Sigmoid colon (tissue), 7 donors: Measurements from ENCODE around the gene SNX3. TPM values are rescaled to one million over a fixed set of nuclear protein-coding genes. Genes with fewer than 3 reads are reported as not detected.

ENCODE experiments used
- DNase-seq: peaks from one replicate; pipeline ENCODE4 v3.0.0-alpha.2; 2019
- H3K27ac ChIP-seq, 4 donors: fragments of 200-600 bp; sonication (generic); one replicate each; pipeline ENCODE4 v1.5.1; 2016 to 2019; ENCODE audit warnings: mild to moderate bottlenecking in 1 of 4
- H3K27me3 ChIP-seq, 3 donors: fragments of 200-600 bp; sonication (generic); one replicate each; pipeline ENCODE4 v1.5.1; 2019; ENCODE audit warnings: mild to moderate bottlenecking in 1 of 3
- H3K36me3 ChIP-seq, 4 donors: fragments of 200-600 bp; sonication (generic); one replicate each; pipeline ENCODE4 v1.5.1; 2016 to 2019
- H3K4me1 ChIP-seq, 4 donors: fragments of 200-600 bp; sonication (generic); one replicate each; pipeline ENCODE4 v1.5.1; 2017 to 2019
- H3K4me3 ChIP-seq, 4 donors: fragments of 200-600 bp; sonication (generic); one replicate each; pipeline ENCODE4 v1.5.1; 2017 to 2019; ENCODE audit warnings: mild to moderate bottlenecking in 2 of 4, moderate library complexity in 1 of 4
- H3K9me3 ChIP-seq, 4 donors: fragments of 200-600 bp in 3 of 4; sonication (generic) in 3 of 4; one replicate each; pipeline versions ENCODE4 v1.5.1 to v1.6.1; 2013 to 2019
- EP300 ChIP-seq, 4 donors: sonication (generic); formaldehyde crosslinking; IDR thresholded peaks; one replicate each; pipeline ENCODE4 v1.6.1; 2017; ENCODE audit warnings: antibody characterized with exemption in 4 of 4
- POLR2A ChIP-seq, 2 donors: fragments of 450-650 bp; IDR thresholded peaks; one replicate each; pipeline ENCODE4 v1.6.1; 2016; ENCODE audit warnings: antibody characterized with exemption in 2 of 2, mild to moderate bottlenecking in 2 of 2, moderate library complexity in 2 of 2
- POLR2AphosphoS5 ChIP-seq, 4 donors: sonication (generic); formaldehyde crosslinking; IDR thresholded peaks; one replicate each; pipeline ENCODE4 v1.6.1; 2017; ENCODE audit warnings: antibody characterized with exemption in 4 of 4
- WGBS, 2 donors: extraction: QIAGEN DNeasy Blood & Tissue Kit; methylation state at CpG; one replicate each; pipeline ENCODE4 v1.1.7; 2013; 5-methylcytosine and 5-hydroxymethylcytosine counted together
- intact Hi-C: fragments of 100-400 bp; cut with DNase I; formaldehyde crosslinking; loops from one replicate; pipeline ENCODE4 v1.15.1; 2023
- polyA plus RNA-seq, 3 donors: library from polyadenylated mRNA; stranded (reverse); fragments of 200-250 nt; gene quantifications; one replicate each; pipeline ENCODE4 v1.2.3, GENCODE V29; 2013
- total RNA-seq, 4 donors: library from RNA; depleted of rRNA; stranded (reverse); fragments of >200 nt; gene quantifications; one replicate each; pipeline ENCODE4 v1.1.0, GENCODE V29; 2016
- TF ChIP-seq, protein P1 (sequence below), 4 experiments: fragments of 450-650 bp in 3 of 4; fragments of 200-600 bp in 1 of 4; IDR thresholded peaks; one replicate each; pipeline ENCODE4 v1.5.1; 2016 to 2019; ENCODE audit warnings: antibody characterized with exemption in 4 of 4, mild to moderate bottlenecking in 3 of 4, moderate library complexity in 2 of 4
- donor health status: healthy with polysubstance abuse.
- donor health status: Bipolar disorder and iron deficiency.
- donor health status: healthy.

SNX3 gene
- total and polyA plus RNA-seq, 7 donors: 135 to 242 (median 220) TPM

- DNase-seq: no peak
- WGBS, 2 donors: 82 to 86% methylated on average over 4 of the region's 4 CpGs
- no peaks in the 10 kb centered on the region for H3K27me3 ChIP-seq
- intact Hi-C loops: no loop called here
- H3K9me3 ChIP-seq: no peaks in the 10 kb centered on the region
- TF ChIP-seq POLR2A (IDR thresholded peaks at IDR 0.05) (no peak), POLR2AphosphoS5 (IDR thresholded peaks at IDR 0.05) (no peak), EP300 (IDR thresholded peaks at IDR 0.05) (no peak)
- TF ChIP-seq, protein P1, sequence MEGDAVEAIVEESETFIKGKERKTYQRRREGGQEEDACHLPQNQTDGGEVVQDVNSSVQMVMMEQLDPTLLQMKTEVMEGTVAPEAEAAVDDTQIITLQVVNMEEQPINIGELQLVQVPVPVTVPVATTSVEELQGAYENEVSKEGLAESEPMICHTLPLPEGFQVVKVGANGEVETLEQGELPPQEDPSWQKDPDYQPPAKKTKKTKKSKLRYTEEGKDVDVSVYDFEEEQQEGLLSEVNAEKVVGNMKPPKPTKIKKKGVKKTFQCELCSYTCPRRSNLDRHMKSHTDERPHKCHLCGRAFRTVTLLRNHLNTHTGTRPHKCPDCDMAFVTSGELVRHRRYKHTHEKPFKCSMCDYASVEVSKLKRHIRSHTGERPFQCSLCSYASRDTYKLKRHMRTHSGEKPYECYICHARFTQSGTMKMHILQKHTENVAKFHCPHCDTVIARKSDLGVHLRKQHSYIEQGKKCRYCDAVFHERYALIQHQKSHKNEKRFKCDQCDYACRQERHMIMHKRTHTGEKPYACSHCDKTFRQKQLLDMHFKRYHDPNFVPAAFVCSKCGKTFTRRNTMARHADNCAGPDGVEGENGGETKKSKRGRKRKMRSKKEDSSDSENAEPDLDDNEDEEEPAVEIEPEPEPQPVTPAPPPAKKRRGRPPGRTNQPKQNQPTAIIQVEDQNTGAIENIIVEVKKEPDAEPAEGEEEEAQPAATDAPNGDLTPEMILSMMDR (IDR thresholded peaks at IDR 0.05): no peak
- H3K27ac ChIP-seq: no peak overlapping the region
- no peak overlapping the region for H3K4me3 ChIP-seq
- H3K36me3 ChIP-seq: no peaks in the 10 kb centered on the region
- peaks cover 0 to 9% (median 7%) of the 10 kb centered on the region in 4 donors for H3K4me1 ChIP-seq
These were observed 30.3 kb upstream of the SNX3 start for GRCh38 chr6:108291091-108291490.

- no peaks in the 10 kb centered on the region for H3K36me3 ChIP-seq
- no peak for DNase-seq
- TF ChIP-seq EP300 (IDR thresholded peaks at IDR 0.05) (no peak), POLR2AphosphoS5 (IDR thresholded peaks at IDR 0.05) (no peak), POLR2A (IDR thresholded peaks at IDR 0.05) (no peak)
- TF ChIP-seq, protein P1 (IDR thresholded peaks at IDR 0.05): no peak
- no peak overlapping the region for H3K4me3 ChIP-seq
- H3K9me3 ChIP-seq: no peaks in the 10 kb centered on the region
- H3K4me1 ChIP-seq: no peaks in the 10 kb centered on the region
- intact Hi-C loops: no loop called here
- no peak overlapping the region for H3K27ac ChIP-seq
- H3K27me3 ChIP-seq: no peaks in the 10 kb centered on the region
These were observed 27.9 kb upstream of the SNX3 start for GRCh38 chr6:108288742-108289141.

GRCh38 chr6:108287373-108287772 is 26.5 kb upstream of the SNX3 start:
- WGBS, 2 donors: 77 to 83% methylated on average over 3 of the region's 3 CpGs
- H3K27me3 ChIP-seq: no peaks in the 10 kb centered on the region
- intact Hi-C loops: no loop called here
- H3K36me3 ChIP-seq: no peaks in the 10 kb centered on the region
- no peak for DNase-seq
- H3K9me3 ChIP-seq: no peaks in the 10 kb centered on the region
- no peak overlapping the region for H3K27ac ChIP-seq
- H3K4me1 ChIP-seq: no peaks in the 10 kb centered on the region
- TF ChIP-seq POLR2AphosphoS5 (IDR thresholded peaks at IDR 0.05) (no peak), EP300 (IDR thresholded peaks at IDR 0.05) (no peak), POLR2A (IDR thresholded peaks at IDR 0.05) (no peak)
- TF ChIP-seq, protein P1 (IDR thresholded peaks at IDR 0.05): no peak
- H3K4me3 ChIP-seq: no peak overlapping the region

DNA sequence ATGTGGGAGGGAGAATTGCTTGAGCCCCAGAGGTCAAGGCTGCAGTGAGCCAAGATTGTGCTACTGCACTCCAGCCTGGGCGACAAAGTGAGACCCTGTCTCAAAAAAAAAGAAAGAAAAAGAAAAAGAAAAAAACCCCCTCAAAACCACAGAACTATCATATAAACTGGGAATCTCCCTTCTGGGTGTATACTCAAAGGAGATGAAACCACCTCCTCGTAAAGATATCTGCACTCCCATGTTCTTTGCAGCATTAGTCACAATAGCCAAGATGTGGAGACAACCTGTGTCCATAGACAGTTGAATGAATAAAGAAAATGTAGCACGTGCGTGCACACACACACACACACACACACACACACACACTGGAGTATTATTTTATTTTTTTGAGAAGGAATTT is 25.5 kb upstream of the SNX3 start:
- DNase-seq: no peak
- Histone ChIP-seq H3K27ac (no peak overlapping the region), H3K4me3 (no peak overlapping the region), H3K36me3 (no peaks in the 10 kb centered on the region), H3K27me3 (no peaks in the 10 kb centered on the region), H3K4me1 (no peaks in the 10 kb centered on the region), H3K9me3 (no peaks in the 10 kb centered on the region)
- WGBS, 2 donors: 76 to 83% methylated on average over 4 of the region's 4 CpGs
- intact Hi-C loops: no loop called here
- TF ChIP-seq POLR2A (IDR thresholded peaks at IDR 0.05) (no peak), EP300 (IDR thresholded peaks at IDR 0.05) (no peak), POLR2AphosphoS5 (IDR thresholded peaks at IDR 0.05) (no peak)
- TF ChIP-seq, protein P1 (IDR thresholded peaks at IDR 0.05): no peak

- no peak overlapping the region for H3K27ac ChIP-seq
- H3K36me3 ChIP-seq: no peaks in the 10 kb centered on the region
- no peak for DNase-seq
- no peak for TF ChIP-seq POLR2A (IDR thresholded peaks at IDR 0.05)
- TF ChIP-seq, protein P1 (IDR thresholded peaks at IDR 0.05): no peak
- no peak for TF ChIP-seq EP300 (IDR thresholded peaks at IDR 0.05)
- TF ChIP-seq POLR2AphosphoS5 (IDR thresholded peaks at IDR 0.05): no peak
- intact Hi-C loops: no loop called here
- H3K9me3 ChIP-seq: no peaks in the 10 kb centered on the region
- H3K27me3 ChIP-seq: no peaks in the 10 kb centered on the region
- no peaks in the 10 kb centered on the region for H3K4me1 ChIP-seq
- H3K4me3 ChIP-seq: no peak overlapping the region
These were observed 24.5 kb upstream of the SNX3 start for GRCh38 chr6:108285381-108285780.
